ENCODE data around the gene RSPO4. TPM values are rescaled to one million over a fixed set of nuclear protein-coding genes. Genes with fewer than 3 reads are reported as not detected.

The RSPO4 gene
- total RNA-seq, 1 experiment from 2014 or later = 6.7 TPM

GRCh38 chr20:955111-955510 lies 47.0 kb downstream of the RSPO4 start:
- no peak overlapping the region for H4K8ac ChIP-seq (replicated peaks; ENCODE audit: insufficient read length, low read depth, low read length)
- H3K9ac ChIP-seq (ENCODE audit: extremely low read depth, insufficient read length, low read length) = no peak overlapping the region
- no peak overlapping the region for H4K5ac ChIP-seq (ENCODE audit: insufficient read length, low read depth, low read length)
- peak overlapping the region; percentile 27 for H3K56ac ChIP-seq (ENCODE audit: insufficient read length, low read depth, low read length)
- no peak for DNase-seq
- no peak overlapping the region for H3K4ac ChIP-seq (ENCODE audit: low read depth, low read length)
- H2BK12ac ChIP-seq (ENCODE audit: insufficient read length, low read depth, low read length) = no peak overlapping the region
- no peaks in the 10 kb centered on the region for H3K79me1 ChIP-seq (ENCODE audit: insufficient read depth, low read depth, low read length, poor library complexity, severe bottlenecking)
- peaks cover 4 to 28% of the 10 kb centered on the region in 2 experiments for H3K4me1 Mint-ChIP-seq
- no peak overlapping the region for H2BK5ac ChIP-seq (ENCODE audit: insufficient read length, low read length)
- no peak overlapping the region for H3K23ac ChIP-seq (ENCODE audit: insufficient read length, low read depth, low read length)
- H3K14ac ChIP-seq (ENCODE audit: insufficient read depth, low read length) = no peak overlapping the region
- no peaks in the 10 kb centered on the region for H3K9me3 ChIP-seq (ENCODE audit: control insufficient read depth, low read depth, low read length)
- no peak overlapping the region for H3T11ph ChIP-seq (ENCODE audit: low read length)
- no peak for TF ChIP-seq CTCF (conservative IDR thresholded peaks at IDR 0.05)
- peaks cover 15% of the 10 kb centered on the region for H3K27me3 Mint-ChIP-seq (ENCODE audit: low read depth)
- no peaks in the 10 kb centered on the region for H3K4me1 ChIP-seq (ENCODE audit: insufficient read depth, low read length)
- H2AK5ac ChIP-seq (ENCODE audit: insufficient read length, low read length) = no peak overlapping the region
- no peak overlapping the region for H3K4me3 Mint-ChIP-seq
- no peaks in the 10 kb centered on the region for H3K9me3 Mint-ChIP-seq
- no peak overlapping the region for H2BK15ac ChIP-seq (ENCODE audit: low read depth, low read length)
- H4K20me1 ChIP-seq (ENCODE audit: control insufficient read depth, insufficient read depth, insufficient read length) = no peaks in the 10 kb centered on the region
- no peak overlapping the region for H3K18ac ChIP-seq (ENCODE audit: insufficient read length, low read depth, low read length)
- no peaks in the 10 kb centered on the region for H3K36me3 Mint-ChIP-seq (ENCODE audit: insufficient read depth in 1 of 3, low read depth in 3 of 3)
- no peak overlapping the region for H4K91ac ChIP-seq (ENCODE audit: insufficient read length, low read depth, low read length)
- H3K27ac Mint-ChIP-seq = no peak overlapping the region
- H2AFZ ChIP-seq (ENCODE audit: low read length) = no peak overlapping the region
- no peaks in the 10 kb centered on the region for H3K27me3 ChIP-seq (ENCODE audit: insufficient read depth, low read length)
- no peak overlapping the region for H2BK20ac ChIP-seq (ENCODE audit: low read depth, low read length, poor library complexity, severe bottlenecking)
- no peaks in the 10 kb centered on the region for H3K79me2 ChIP-seq (ENCODE audit: insufficient read depth, low read length)
- H3K23me2 ChIP-seq (ENCODE audit: insufficient read length, low read depth, low read length, poor library complexity, severe bottlenecking) = no peaks in the 10 kb centered on the region
- WGBS (ENCODE audit: extremely low coverage, insufficient read length, low lambda C conversion rate) = no CpG with 5 or more reads among the region's 3 CpGs
- no peak overlapping the region for H3K27ac ChIP-seq (ENCODE audit: insufficient read length, low read depth, low read length)
- no peak overlapping the region for H3K4me2 ChIP-seq (ENCODE audit: insufficient read depth, insufficient read length, low read length)
- no peak overlapping the region for H2BK120ac ChIP-seq (ENCODE audit: low read depth, low read length, poor library complexity, severe bottlenecking)

All from H9 (cell line).